GM12801 (cell line): ENCODE data around the gene APOBEC3A.

ENCODE experiments used
- CTCF ChIP-seq: IDR thresholded peaks from one replicate; pipeline ENCODE4 v1.5.1; 2011; ENCODE audit warnings: control low read depth; ENCODE audit not compliant: insufficient read length; ENCODE audit errors: extremely low read depth

APOBEC3A gene

GRCh38 chr22:38971791-38972190 is 14.4 kb downstream of the APOBEC3A start:
- no peak for TF ChIP-seq CTCF

GRCh38 chr22:38972558-38972957 is 15.1 kb downstream of the APOBEC3A start:
- TF ChIP-seq CTCF: no peak

DNA sequence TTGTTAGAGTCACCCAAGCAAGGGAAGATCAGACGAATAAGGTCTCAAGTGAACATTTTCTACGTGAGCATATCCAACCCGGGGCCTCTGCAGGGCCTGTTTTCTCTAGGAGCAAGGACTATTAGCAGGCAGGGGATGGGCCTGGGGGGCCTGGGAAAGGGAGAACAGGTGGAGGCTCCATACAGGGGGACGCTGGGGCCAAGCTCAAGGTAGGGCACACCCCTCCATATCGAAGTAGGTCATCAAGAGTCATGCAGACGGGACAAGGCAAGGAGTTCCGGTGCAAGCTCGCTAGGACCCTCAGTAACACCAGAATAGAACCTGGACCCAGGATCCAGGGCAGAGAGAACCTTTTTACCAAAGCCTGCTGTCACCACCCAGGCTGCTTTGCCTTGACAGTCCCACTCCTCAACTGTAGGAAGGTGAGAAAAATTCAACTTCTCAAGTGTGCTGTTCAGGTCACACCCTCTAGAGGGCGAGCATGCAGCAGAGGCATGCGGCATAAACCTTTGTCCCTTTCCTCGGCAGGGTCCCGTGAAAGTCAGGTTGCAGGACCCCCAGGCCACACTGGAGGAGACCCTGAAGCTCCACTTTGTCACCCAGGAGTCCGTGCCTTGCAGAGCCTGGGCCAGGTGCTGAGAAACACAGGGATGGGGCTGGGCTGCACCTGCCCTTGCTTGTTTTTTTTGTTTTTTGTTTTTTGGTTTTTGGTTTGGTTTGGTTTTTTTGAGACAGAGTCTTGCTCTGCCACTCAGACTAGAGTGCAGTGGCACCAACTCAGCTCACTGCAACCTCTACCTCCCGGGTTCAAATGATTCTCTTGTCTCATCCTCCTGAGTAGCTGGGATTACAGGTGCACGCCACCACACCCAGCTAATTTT is 16.1 kb downstream of the APOBEC3A start:
- TF ChIP-seq CTCF: peak; percentile 37

GRCh38 chr22:38974170-38974825 is 16.9 kb downstream of the APOBEC3A start:
- no peak for TF ChIP-seq CTCF

DNA sequence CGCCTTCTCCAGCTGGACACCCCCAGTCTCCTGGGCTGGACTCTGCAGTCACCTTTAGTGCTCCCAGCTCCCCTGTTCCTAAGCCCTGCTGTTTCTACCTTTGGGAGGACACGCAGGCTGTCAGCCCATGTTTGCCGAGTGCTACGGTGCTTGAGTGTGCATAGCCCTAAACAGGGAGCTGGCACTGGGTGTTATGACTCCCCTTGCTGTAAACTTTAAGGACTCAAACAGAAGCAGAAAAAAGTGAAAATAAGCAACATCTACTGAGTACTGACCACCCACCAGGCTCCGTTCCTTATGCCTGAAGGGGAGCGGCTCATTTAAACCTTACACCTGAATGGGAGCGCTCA is 17.4 kb downstream of the APOBEC3A start:
- TF ChIP-seq CTCF: no peak

- no peak for TF ChIP-seq CTCF
These were observed 23.9 kb downstream of the APOBEC3A start for GRCh38 chr22:38981005-38981991.
